Neural progenitor cell (in vitro differentiated cells): ENCODE results near the gene NDUFS8. TPM values are rescaled to one million over a fixed set of nuclear protein-coding genes. Genes with fewer than 3 reads are reported as not detected.

Experiments
- DNase-seq: peaks from one replicate; pipeline ENCODE4 v3.0.0-alpha.2; 2016; ENCODE audit warnings: low spot score
- H2AFZ ChIP-seq: fragments of 200-600 bp; sonication (generic); replicated peaks from 2 replicates; pipeline ENCODE4 v1.6.1; 2016; ENCODE audit warnings: antibody characterized with exemption
- H3F3A ChIP-seq: fragments of 200-600 bp; sonication (generic); 2 replicates; pipeline ENCODE4 v1.6.1; 2016; ENCODE audit warnings: antibody characterized with exemption, low read depth
- H3K27ac ChIP-seq: fragments of 200-600 bp; sonication (generic); 2 replicates; pipeline ENCODE4 v1.5.1; 2016; ENCODE audit warnings: mild to moderate bottlenecking
- H3K27me3 ChIP-seq: fragments of 200-600 bp; sonication (generic); 2 replicates; pipeline ENCODE4 v1.6.1; 2016; ENCODE audit warnings: mild to moderate bottlenecking, moderate library complexity
- H3K36me3 ChIP-seq: fragments of 200-600 bp; sonication (generic); 2 replicates; pipeline ENCODE4 v1.5.1; 2016
- H3K4me1 ChIP-seq: fragments of 200-600 bp; sonication (generic); 2 replicates; pipeline ENCODE4 v1.6.1; 2016; ENCODE audit warnings: mixed run types
- H3K4me2 ChIP-seq: fragments of 200-600 bp; sonication (generic); 2 replicates; pipeline ENCODE4 v1.6.1; 2016
- H3K4me3 ChIP-seq: fragments of 200-600 bp; sonication (generic); 2 replicates; pipeline ENCODE4 v1.5.1; 2016
- H3K79me2 ChIP-seq: fragments of 200-600 bp; sonication (generic); 2 replicates; pipeline ENCODE4 v1.6.1; 2016; ENCODE audit warnings: low read depth
- H3K9ac ChIP-seq: fragments of 200-600 bp; sonication (generic); 2 replicates; pipeline ENCODE4 v1.6.1; 2016
- H3K9me3 ChIP-seq: fragments of 200-600 bp; sonication (generic); 2 replicates; pipeline ENCODE4 v1.5.1; 2016; ENCODE audit warnings: low read depth
- H4K20me1 ChIP-seq: fragments of 200-600 bp; sonication (generic); 2 replicates; pipeline ENCODE4 v1.6.1; 2016; ENCODE audit warnings: low read depth
- H3K27ac Mint-ChIP-seq: 3 replicates; pipeline ENCODE4 v1.8.0; 2021; ENCODE audit warnings: mixed read lengths
- H3K27me3 Mint-ChIP-seq: 2 replicates; pipeline ENCODE4 v1.8.0; 2022; ENCODE audit warnings: low read depth, mild to moderate bottlenecking, inconsistent platforms, moderate library complexity, mixed read lengths; ENCODE audit not compliant: insufficient read depth
- H3K36me3 Mint-ChIP-seq: 3 replicates; pipeline ENCODE4 v1.8.0; 2021; ENCODE audit warnings: mixed read lengths
- H3K4me1 Mint-ChIP-seq: 3 replicates; pipeline ENCODE4 v1.8.0; 2021; ENCODE audit warnings: mixed read lengths
- H3K4me3 Mint-ChIP-seq: 3 replicates; pipeline ENCODE4 v1.8.0; 2021; ENCODE audit warnings: mild to moderate bottlenecking, moderate library complexity, mixed read lengths
- H3K9me3 Mint-ChIP-seq: 3 replicates; pipeline ENCODE4 v1.8.0; 2020; ENCODE audit warnings: mixed read lengths
- EZH2 ChIP-seq: fragments of 200-600 bp; sonication (generic); IDR thresholded peaks from 2 replicates; pipeline ENCODE4 v1.6.1; 2017; ENCODE audit warnings: antibody characterized with exemption, mild to moderate bottlenecking, moderate library complexity
- EZH2phosphoT487 ChIP-seq: fragments of 200-600 bp; sonication (generic); IDR thresholded peaks from 2 replicates; pipeline ENCODE4 v1.6.1; 2017; ENCODE audit warnings: antibody characterized with exemption
- total RNA-seq: library from RNA; depleted of rRNA; stranded (reverse); fragments of >200 nt; gene quantifications from 2 replicates; pipeline ENCODE4 v1.2.3, GENCODE V29; 2015; ENCODE audit warnings: low replicate concordance
- TF ChIP-seq, protein P1 (sequence below): fragments of 200-600 bp; sonication (generic); IDR thresholded peaks from 2 replicates; pipeline ENCODE4 v1.5.1; 2017; ENCODE audit warnings: antibody characterized with exemption, mild to moderate bottlenecking

The NDUFS8 gene
- total RNA-seq, 1 donor from 2014 or later, result 46.7 TPM

DNA sequence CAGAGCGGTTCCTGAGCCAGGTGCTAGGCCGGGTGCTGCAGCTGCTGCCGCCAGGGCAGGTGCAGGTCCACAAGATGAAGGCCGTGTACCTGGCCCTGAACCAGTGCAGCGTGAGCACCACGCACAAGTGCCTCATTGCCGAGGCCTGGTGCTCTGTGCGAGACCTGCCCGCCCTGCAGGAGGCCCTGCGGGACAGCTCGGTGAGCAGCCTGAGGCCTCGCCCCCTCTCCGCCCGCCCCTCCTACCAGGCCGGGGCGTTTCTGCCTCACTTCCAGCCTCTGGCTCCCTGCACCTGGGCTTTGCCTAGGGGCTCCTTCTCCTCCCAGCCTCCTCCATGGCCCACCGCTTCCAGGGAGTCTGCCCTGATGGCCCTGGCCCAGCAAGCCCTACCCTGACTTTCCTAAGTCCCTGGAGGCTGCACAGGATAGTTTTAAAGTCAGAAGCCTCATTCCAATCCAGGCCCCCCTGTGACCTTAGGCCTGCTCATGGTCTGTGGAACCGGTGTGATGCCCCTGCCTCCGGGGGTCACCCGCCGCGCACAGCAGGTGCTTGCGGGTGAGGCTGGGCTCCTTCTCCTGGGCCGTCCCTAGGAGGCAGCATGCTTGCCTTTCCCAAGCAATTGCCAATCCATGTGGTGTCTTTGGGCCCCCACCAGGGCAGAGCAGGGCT, 13.8 kb downstream of the NDUFS8 start:
- no peak for DNase-seq
- no peak overlapping the region for H3K4me2 ChIP-seq
- H3F3A ChIP-seq, result peaks cover 4% of the 10 kb centered on the region
- TF ChIP-seq EZH2phosphoT487 (no peak), EZH2 (no peak)
- TF ChIP-seq, protein P1, sequence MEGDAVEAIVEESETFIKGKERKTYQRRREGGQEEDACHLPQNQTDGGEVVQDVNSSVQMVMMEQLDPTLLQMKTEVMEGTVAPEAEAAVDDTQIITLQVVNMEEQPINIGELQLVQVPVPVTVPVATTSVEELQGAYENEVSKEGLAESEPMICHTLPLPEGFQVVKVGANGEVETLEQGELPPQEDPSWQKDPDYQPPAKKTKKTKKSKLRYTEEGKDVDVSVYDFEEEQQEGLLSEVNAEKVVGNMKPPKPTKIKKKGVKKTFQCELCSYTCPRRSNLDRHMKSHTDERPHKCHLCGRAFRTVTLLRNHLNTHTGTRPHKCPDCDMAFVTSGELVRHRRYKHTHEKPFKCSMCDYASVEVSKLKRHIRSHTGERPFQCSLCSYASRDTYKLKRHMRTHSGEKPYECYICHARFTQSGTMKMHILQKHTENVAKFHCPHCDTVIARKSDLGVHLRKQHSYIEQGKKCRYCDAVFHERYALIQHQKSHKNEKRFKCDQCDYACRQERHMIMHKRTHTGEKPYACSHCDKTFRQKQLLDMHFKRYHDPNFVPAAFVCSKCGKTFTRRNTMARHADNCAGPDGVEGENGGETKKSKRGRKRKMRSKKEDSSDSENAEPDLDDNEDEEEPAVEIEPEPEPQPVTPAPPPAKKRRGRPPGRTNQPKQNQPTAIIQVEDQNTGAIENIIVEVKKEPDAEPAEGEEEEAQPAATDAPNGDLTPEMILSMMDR, result no peak
- no peaks in the 10 kb centered on the region for H3K27me3 ChIP-seq
- no peak overlapping the region for H3K4me3 Mint-ChIP-seq
- peaks cover 9% of the 10 kb centered on the region for H3K4me1 Mint-ChIP-seq
- H3K9me3 ChIP-seq, result no peaks in the 10 kb centered on the region
- H2AFZ ChIP-seq, result no peak overlapping the region
- peaks cover 8% of the 10 kb centered on the region for H3K27me3 Mint-ChIP-seq
- H3K36me3 ChIP-seq, result no peaks in the 10 kb centered on the region
- no peak overlapping the region for H3K9ac ChIP-seq
- H3K27ac ChIP-seq, result no peak overlapping the region
- no peak overlapping the region for H3K27ac Mint-ChIP-seq
- H3K9me3 Mint-ChIP-seq, result no peaks in the 10 kb centered on the region
- no peak overlapping the region for H3K4me3 ChIP-seq
- H4K20me1 ChIP-seq, result no peaks in the 10 kb centered on the region
- no peaks in the 10 kb centered on the region for H3K36me3 Mint-ChIP-seq
- peaks cover 4% of the 10 kb centered on the region for H3K4me1 ChIP-seq
- H3K79me2 ChIP-seq, result no peaks in the 10 kb centered on the region

DNA sequence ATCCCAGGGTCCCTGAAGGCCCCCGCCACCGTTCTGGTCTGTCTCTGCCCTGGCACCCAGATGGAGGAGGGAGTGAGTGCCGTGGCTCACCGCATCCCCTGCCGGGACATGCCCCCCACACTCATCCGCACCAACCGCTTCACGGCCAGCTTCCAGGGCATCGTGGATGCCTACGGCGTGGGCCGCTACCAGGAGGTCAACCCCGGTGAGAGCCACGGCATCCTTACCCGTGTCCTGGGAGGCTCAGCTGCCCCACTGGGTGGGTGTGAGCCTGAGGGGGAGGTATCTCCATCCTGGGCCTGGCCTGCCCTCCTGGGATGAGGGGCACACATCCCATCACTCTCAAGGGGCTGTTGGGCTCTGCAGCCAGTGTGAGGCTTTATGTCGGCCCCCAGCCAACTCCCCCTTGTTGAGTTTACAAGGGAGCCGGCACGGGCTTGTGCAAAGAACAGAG, 14.4 kb downstream of the NDUFS8 start:
- Histone ChIP-seq H3K4me2 (no peak overlapping the region), H2AFZ (no peak overlapping the region), H3K9ac (no peak overlapping the region), H3K27me3 (no peaks in the 10 kb centered on the region), H3K36me3 (no peaks in the 10 kb centered on the region), H3K79me2 (no peaks in the 10 kb centered on the region), H4K20me1 (no peaks in the 10 kb centered on the region), H3K4me3 (no peak overlapping the region), H3K4me1 (peaks cover 3% of the 10 kb centered on the region), H3K9me3 (no peaks in the 10 kb centered on the region), H3F3A (no peaks in the 10 kb centered on the region), H3K27ac (no peak overlapping the region)
- Mint-ChIP-seq H3K27ac (no peak overlapping the region), H3K4me1 (peaks cover 7% of the 10 kb centered on the region), H3K27me3 (peaks cover 7% of the 10 kb centered on the region), H3K36me3 (no peaks in the 10 kb centered on the region), H3K4me3 (no peak overlapping the region), H3K9me3 (no peaks in the 10 kb centered on the region)
- TF ChIP-seq EZH2phosphoT487, result no peak
- TF ChIP-seq EZH2, result no peak
- TF ChIP-seq, protein P1, result no peak
- DNase-seq, result no peak

DNA sequence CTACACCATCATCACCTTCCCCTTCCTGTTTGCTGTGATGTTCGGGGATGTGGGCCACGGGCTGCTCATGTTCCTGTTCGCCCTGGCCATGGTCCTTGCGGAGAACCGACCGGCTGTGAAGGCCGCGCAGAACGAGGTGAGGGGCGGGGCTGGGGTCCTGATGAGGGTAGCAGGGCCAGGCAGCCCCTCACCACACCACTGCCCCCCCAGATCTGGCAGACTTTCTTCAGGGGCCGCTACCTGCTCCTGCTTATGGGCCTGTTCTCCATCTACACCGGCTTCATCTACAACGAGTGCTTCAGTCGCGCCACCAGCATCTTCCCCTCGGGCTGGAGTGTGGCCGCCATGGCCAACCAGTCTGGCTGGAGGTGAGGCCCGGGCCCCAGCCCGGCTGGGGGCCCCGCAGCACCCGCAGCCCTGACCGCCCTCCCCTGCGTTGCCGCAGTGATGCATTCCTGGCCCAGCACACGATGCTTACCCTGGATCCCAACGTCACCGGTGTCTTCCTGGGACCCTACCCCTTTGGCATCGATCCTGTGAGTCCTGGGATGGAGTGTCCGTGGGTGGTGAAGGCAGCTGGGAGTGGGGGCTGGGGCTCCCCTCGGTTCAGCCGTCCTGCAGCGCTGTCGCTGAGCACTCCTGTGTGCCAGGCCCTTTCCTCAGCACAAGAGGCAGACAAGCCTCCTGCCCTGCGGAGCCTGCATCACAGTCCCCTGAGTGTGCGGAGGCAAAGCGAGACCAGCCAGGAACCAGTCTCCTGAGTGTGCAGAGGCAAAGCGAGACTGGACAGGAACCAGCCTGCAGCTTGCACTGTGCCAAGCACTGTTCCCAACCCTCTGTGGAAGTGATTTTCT, 17.2 kb downstream of the NDUFS8 start:
- Histone ChIP-seq H3F3A (no peaks in the 10 kb centered on the region), H3K4me1 (peaks cover 3% of the 10 kb centered on the region), H3K4me3 (no peak overlapping the region), H3K79me2 (no peaks in the 10 kb centered on the region), H4K20me1 (no peaks in the 10 kb centered on the region), H3K36me3 (no peaks in the 10 kb centered on the region), H3K4me2 (no peak overlapping the region), H2AFZ (no peak overlapping the region), H3K27ac (no peak overlapping the region), H3K27me3 (no peaks in the 10 kb centered on the region), H3K9me3 (no peaks in the 10 kb centered on the region), H3K9ac (no peak overlapping the region)
- TF ChIP-seq EZH2phosphoT487 (no peak), EZH2 (no peak)
- TF ChIP-seq, protein P1, result no peak
- H3K9me3 Mint-ChIP-seq, result no peaks in the 10 kb centered on the region
- no peak overlapping the region for H3K27ac Mint-ChIP-seq
- DNase-seq, result no peak
- H3K36me3 Mint-ChIP-seq, result peaks cover under 1% of the 10 kb centered on the region
- peaks cover 9% of the 10 kb centered on the region for H3K4me1 Mint-ChIP-seq
- H3K4me3 Mint-ChIP-seq, result no peak overlapping the region
- peaks cover 5% of the 10 kb centered on the region for H3K27me3 Mint-ChIP-seq
